ENCODE results near the gene NAPSA.

The NAPSA gene

DNA sequence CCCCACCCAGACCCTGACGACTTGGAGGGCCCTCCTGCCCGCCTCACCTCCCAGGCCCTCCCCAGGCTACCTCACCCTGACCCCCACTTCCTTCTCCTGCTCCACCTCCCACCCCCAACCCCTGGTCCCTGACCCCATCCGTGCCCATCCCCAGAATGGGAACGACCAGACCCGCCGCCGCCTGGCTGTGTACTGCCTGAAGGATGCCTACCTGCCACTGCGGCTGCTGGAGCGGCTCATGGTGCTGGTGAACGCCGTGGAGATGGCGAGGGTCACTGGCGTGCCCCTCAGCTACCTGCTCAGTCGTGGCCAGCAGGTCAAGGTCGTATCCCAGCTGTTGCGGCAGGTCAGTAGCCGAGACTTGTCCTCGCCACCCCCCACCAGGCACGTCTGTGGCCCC is 41.4 kb upstream of the NAPSA start:
- ChIA-PET POLR2A (no interaction called here), CTCF (no interaction called here)
- no peak for TF ChIP-seq CTCF (IDR thresholded peaks at IDR 0.05; ENCODE audit: control extremely low read depth, extremely low read depth, low read depth, missing control alignments)
- DNase-seq (ENCODE audit: extremely low spot score): no peak

DNA sequence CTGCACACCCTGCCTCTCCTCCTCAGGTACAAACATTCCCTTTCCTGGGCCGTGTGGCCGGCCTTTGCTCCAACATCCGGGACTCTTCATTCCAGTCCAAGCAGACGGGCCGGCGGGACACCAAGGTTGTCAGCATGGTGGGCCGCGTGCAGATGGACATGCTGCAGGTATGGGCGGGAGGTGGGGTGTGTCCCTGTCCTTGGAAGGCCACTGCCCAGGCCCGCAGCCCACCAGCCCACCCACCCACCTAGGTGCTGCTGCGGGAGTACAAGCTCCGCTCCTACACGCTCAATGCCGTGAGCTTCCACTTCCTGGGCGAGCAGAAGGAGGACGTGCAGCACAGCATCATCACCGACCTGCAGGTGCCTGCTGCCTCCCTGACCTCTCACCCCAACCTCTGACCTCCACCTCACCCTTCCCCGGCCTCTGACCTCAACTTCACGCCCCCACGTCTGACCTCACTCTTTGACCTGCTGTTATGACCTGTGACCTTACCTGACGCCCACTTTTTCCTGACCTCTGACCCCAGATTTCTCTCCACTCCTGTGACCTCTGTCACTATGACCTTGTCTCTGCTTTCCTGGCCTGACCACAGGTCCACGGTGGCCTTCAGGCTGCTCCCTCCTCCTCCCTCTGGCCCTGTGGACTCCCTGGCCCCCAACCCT is 40.8 kb upstream of the NAPSA start:
- TF ChIP-seq CTCF (IDR thresholded peaks at IDR 0.05; ENCODE audit: control extremely low read depth, extremely low read depth, low read depth, missing control alignments): no peak
- ChIA-PET POLR2A (no interaction called here), CTCF (interaction anchor here (1.8 kb wide), 1 partner anchor 9 kb away, joined by 5 read pairs; no protein-coding TSS in a partner anchor)
- DNase-seq (ENCODE audit: extremely low spot score): no peak

- DNase-seq (ENCODE audit: extremely low spot score): no peak
- ChIA-PET POLR2A (no interaction called here), CTCF (interaction anchor here (1.0 kb wide), 1 partner anchor 13 kb away, joined by 4 read pairs; no protein-coding TSS in a partner anchor)
- no peak for TF ChIP-seq CTCF (IDR thresholded peaks at IDR 0.05; ENCODE audit: control extremely low read depth, extremely low read depth, low read depth, missing control alignments)
These were observed 37.3 kb upstream of the NAPSA start for GRCh38 chr19:50402544-50403301.

DNA sequence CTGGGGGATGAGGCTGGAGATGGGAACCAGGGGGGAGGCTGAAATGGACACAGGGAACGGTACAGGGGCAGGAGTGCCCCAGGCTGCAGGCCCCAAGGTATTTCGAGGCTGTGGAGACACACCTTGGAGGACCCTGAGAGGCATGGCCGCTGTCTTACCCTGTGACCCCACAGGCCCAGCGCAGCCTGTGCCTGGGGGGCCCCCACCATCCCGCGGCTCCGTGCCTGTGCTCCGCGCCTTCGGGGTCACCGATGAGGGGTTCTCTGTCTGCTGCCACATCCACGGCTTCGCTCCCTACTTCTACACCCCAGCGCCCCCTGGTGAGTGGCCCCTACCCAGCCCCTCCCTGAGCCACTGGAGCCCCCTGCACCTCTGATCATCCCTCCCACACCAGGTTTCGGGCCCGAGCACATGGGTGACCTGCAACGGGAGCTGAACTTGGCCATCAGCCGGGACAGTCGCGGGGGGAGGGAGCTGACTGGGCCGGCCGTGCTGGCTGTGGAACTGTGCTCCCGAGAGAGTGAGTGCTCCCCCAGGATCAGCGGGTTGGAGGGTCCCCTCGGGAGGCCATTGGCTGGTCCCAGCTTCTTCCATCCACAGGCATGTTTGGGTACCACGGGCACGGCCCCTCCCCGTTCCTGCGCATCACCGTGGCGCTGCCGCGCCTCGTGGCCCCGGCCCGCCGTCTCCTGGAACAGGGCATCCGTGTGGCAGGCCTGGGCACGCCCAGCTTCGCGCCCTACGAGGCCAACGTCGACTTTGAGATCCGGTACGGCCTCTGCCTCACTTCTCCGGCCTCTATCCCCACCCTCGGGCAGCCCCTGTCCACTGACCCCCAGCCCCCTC is 36.4 kb upstream of the NAPSA start:
- ChIA-PET CTCF (interaction anchor here (1.0 kb wide), 1 partner anchor 14 kb away, joined by 4 read pairs; no protein-coding TSS in a partner anchor), POLR2A (no interaction called here)
- no peak for DNase-seq (ENCODE audit: extremely low spot score)
- no peak for TF ChIP-seq CTCF (IDR thresholded peaks at IDR 0.05; ENCODE audit: control extremely low read depth, extremely low read depth, low read depth, missing control alignments)

DNA sequence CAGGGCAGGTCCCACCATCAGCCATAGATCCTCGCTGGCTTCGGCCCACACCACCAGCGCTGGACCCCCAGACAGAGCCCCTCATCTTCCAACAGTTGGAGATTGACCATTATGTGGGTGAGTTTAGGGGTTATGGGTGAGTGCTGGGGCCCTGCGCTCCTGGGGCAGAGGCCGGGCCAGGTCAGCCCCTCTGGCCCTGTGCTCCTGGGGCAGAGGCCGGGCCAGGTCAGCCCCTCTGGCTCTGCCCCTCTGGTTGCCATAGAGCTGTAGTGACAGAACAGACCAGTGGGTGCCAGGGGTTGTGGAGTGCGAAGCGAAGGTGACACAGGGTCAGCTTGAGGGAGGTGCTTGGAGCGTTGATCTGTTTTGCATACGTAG is 33.9 kb upstream of the NAPSA start:
- CTCF ChIA-PET: interaction anchor here (1.6 kb wide), 1 partner anchor 16 kb away, joined by 6 read pairs; no protein-coding TSS in a partner anchor
- no peak for TF ChIP-seq CTCF (IDR thresholded peaks at IDR 0.05; ENCODE audit: control extremely low read depth, extremely low read depth, low read depth, missing control alignments)
- POLR2A ChIA-PET: no interaction called here
- no peak for DNase-seq (ENCODE audit: extremely low spot score)

- DNase-seq (ENCODE audit: extremely low spot score): no peak
- TF ChIP-seq CTCF (IDR thresholded peaks at IDR 0.05; ENCODE audit: control extremely low read depth, extremely low read depth, low read depth, missing control alignments): no peak
- CTCF ChIA-PET: interaction anchor here (0.7 to 1.6 kb wide), 2 partner anchors 9 to 16 kb away, joined by 3 to 6 read pairs; no protein-coding TSS in a partner anchor
- POLR2A ChIA-PET: no interaction called here
These were observed 33.4 kb upstream of the NAPSA start for GRCh38 chr19:50398675-50399367.
